DOHH2 (cell line): ENCODE results near the gene URB1.
"Not testable (repeated sequence)": the region's sequence is repeated elsewhere in the genome, so short reads cannot be mapped to it uniquely, and the experiment has no call there.

Experiments used
- H3F3A ChIP-seq: fragments of 200-600 bp; sonication (generic), shearing (Covaris generic); 2 replicates; pipeline ENCODE4 v1.6.0; 2016; ENCODE audit warnings: antibody characterized with exemption, mild to moderate bottlenecking; ENCODE audit not compliant: control insufficient read depth, insufficient read depth
- H3K27ac ChIP-seq: fragments of 200-600 bp; sonication (generic); 2 replicates; pipeline ENCODE4 v1.5.1; 2014; ENCODE audit warnings: low read depth, mild to moderate bottlenecking, low read length, moderate library complexity
- H3K27me3 ChIP-seq: fragments of 200-600 bp; sonication (generic); 2 replicates; pipeline ENCODE4 v1.6.1; 2014; ENCODE audit warnings: mild to moderate bottlenecking, low read length, mixed read lengths; ENCODE audit not compliant: control insufficient read depth
- H3K36me3 ChIP-seq: fragments of 200-600 bp; sonication (generic); 2 replicates; pipeline ENCODE4 v1.6.1; 2014; ENCODE audit warnings: mild to moderate bottlenecking, low read length, moderate library complexity, mixed read lengths; ENCODE audit not compliant: control insufficient read depth
- H3K4me1 ChIP-seq: fragments of 200-600 bp; sonication (generic); 2 replicates; pipeline ENCODE4 v1.6.1; 2014; ENCODE audit warnings: mild to moderate bottlenecking, low read length, mixed read lengths; ENCODE audit not compliant: control insufficient read depth
- H3K4me2 ChIP-seq: fragments of 200-600 bp; sonication (generic); 2 replicates; pipeline ENCODE4 v1.6.0; 2014; ENCODE audit warnings: mild to moderate bottlenecking, low read length, moderate library complexity
- H3K4me3 ChIP-seq: fragments of 200-600 bp; sonication (generic); 2 replicates; pipeline ENCODE4 v1.5.1; 2014; ENCODE audit warnings: mild to moderate bottlenecking, low read length, mixed read lengths
- H3K79me2 ChIP-seq: fragments of 200-600 bp; sonication (generic); 2 replicates; pipeline ENCODE4 v1.6.1; 2014; ENCODE audit warnings: mild to moderate bottlenecking, low read length, mixed read lengths; ENCODE audit not compliant: control insufficient read depth
- H3K9me2 ChIP-seq: fragments of 200-600 bp; sonication (generic); replicated peaks from 2 replicates; pipeline ENCODE4 v1.6.1; 2014; ENCODE audit warnings: mild to moderate bottlenecking, low read length, mixed read lengths; ENCODE audit not compliant: control insufficient read depth
- H3K9me3 ChIP-seq: fragments of 200-600 bp; sonication (generic); 2 replicates; pipeline ENCODE4 v1.6.1; 2014; ENCODE audit warnings: antibody characterized with exemption, low read length, mixed read lengths; ENCODE audit not compliant: control insufficient read depth, insufficient read depth
- H4K20me1 ChIP-seq: fragments of 200-600 bp; sonication (generic); 2 replicates; pipeline ENCODE4 v1.6.0; 2014; ENCODE audit warnings: low read depth, mild to moderate bottlenecking, antibody characterized with exemption, low read length, moderate library complexity; ENCODE audit not compliant: control insufficient read depth, insufficient read depth
- CTCF ChIP-seq: fragments of 200-600 bp; sonication (generic); IDR thresholded peaks from one replicate; pipeline ENCODE4 v1.5.1; 2014; ENCODE audit warnings: antibody characterized with exemption, mild to moderate bottlenecking, low read depth, low read length; ENCODE audit not compliant: poor library complexity, severe bottlenecking
- EZH2phosphoT487 ChIP-seq: fragments of 200-600 bp; sonication (generic); IDR thresholded peaks from 2 replicates; pipeline ENCODE4 v1.6.1; 2017; ENCODE audit warnings: borderline replicate concordance, mild to moderate bottlenecking, antibody characterized with exemption, low read length, moderate library complexity, mixed read lengths

URB1 gene

GRCh38 chr21:32392880-32393676 lies at the start of gene URB1:
URB1 (minus strand) TSS chr21:32393012; CDS start chr21:32392910, 102 bp downstream.
- peak within 1 kb of the TSS; percentile 49 for H3K27ac ChIP-seq
- H3K9me3 ChIP-seq = no peaks in the 10 kb centered on the region
- H3K4me2 ChIP-seq = peak within 1 kb of the TSS; percentile 83
- peak within 1 kb of the TSS; percentile 86 for H3K4me3 ChIP-seq
- TF ChIP-seq EZH2phosphoT487 = no peak
- no peak for TF ChIP-seq CTCF
- peaks cover 32% of the 10 kb centered on the region for H3K36me3 ChIP-seq
- H3K79me2 ChIP-seq = peaks cover 54% of the 10 kb centered on the region
- no peaks in the 10 kb centered on the region for H3K9me2 ChIP-seq
- peaks cover 24% of the 10 kb centered on the region for H3K4me1 ChIP-seq
- no peaks in the 10 kb centered on the region for H3K27me3 ChIP-seq
- no peaks in the 10 kb centered on the region for H3F3A ChIP-seq
- peaks cover 14% of the 10 kb centered on the region; the same call in 1 of the 2 replicates for H4K20me1 ChIP-seq

GRCh38 chr21:32437729-32438128 lies 44.9 kb upstream of the URB1 start:
- H3K4me2 ChIP-seq = no peak overlapping the region
- no peak overlapping the region for H3K27ac ChIP-seq
- H3K79me2 ChIP-seq = no peaks in the 10 kb centered on the region
- no peaks in the 10 kb centered on the region for H3K9me3 ChIP-seq
- no peak for TF ChIP-seq CTCF
- no peak for TF ChIP-seq EZH2phosphoT487
- no peaks in the 10 kb centered on the region; the same call in 1 of the 2 replicates for H3K27me3 ChIP-seq
- H3K4me1 ChIP-seq = no peaks in the 10 kb centered on the region
- H3K9me2 ChIP-seq = no peaks in the 10 kb centered on the region
- no peak overlapping the region for H3K4me3 ChIP-seq
- H4K20me1 ChIP-seq = no peaks in the 10 kb centered on the region
- no peaks in the 10 kb centered on the region for H3F3A ChIP-seq
- H3K36me3 ChIP-seq = no peaks in the 10 kb centered on the region

- not testable (repeated sequence) for H3K36me3 ChIP-seq, H3K4me2 ChIP-seq, H3K27me3 ChIP-seq, H3K9me2 ChIP-seq, H3K27ac ChIP-seq, H3K4me3 ChIP-seq, H3K9me3 ChIP-seq, H3K4me1 ChIP-seq, H3F3A ChIP-seq, H3K79me2 ChIP-seq, H4K20me1 ChIP-seq
Measured at GRCh38 chr21:32432982-32433660, 40.3 kb upstream of the URB1 start.
